Chondrocyte (in vitro differentiated cells): ENCODE data around the gene FBXO41. TPM values are rescaled to one million over a fixed set of nuclear protein-coding genes. Genes with fewer than 3 reads are reported as not detected.

ENCODE experiments used
- DNase-seq: peaks from one replicate; pipeline ENCODE4 v3.0.0; 2021; ENCODE audit warnings: mixed read lengths, low spot score
- H3K27ac Mint-ChIP-seq: one replicate; pipeline ENCODE4 v1.8.0; 2021; ENCODE audit warnings: mild to moderate bottlenecking, moderate library complexity, mixed read lengths; ENCODE audit not compliant: unreplicated experiment
- H3K27me3 Mint-ChIP-seq: 2 replicates; pipeline ENCODE4 v1.8.0; 2021; ENCODE audit warnings: low read depth, mixed read lengths
- H3K36me3 Mint-ChIP-seq: 2 replicates; pipeline ENCODE4 v1.8.0; 2021; ENCODE audit warnings: low read depth, mixed read lengths
- H3K4me1 Mint-ChIP-seq: 2 replicates; pipeline ENCODE4 v1.8.0; 2021; ENCODE audit warnings: low read depth, mild to moderate bottlenecking, mixed read lengths
- H3K4me3 Mint-ChIP-seq: one replicate; pipeline ENCODE4 v1.8.0; 2021; ENCODE audit warnings: mild to moderate bottlenecking, moderate library complexity, mixed read lengths; ENCODE audit not compliant: unreplicated experiment
- H3K9me3 Mint-ChIP-seq: 2 replicates; pipeline ENCODE4 v1.8.0; 2021; ENCODE audit warnings: low read depth, mixed read lengths
- total RNA-seq: library from RNA; stranded (reverse); gene quantifications from 3 replicates; pipeline ENCODE4 v1.2.1, GENCODE V29; 2021
- TF ChIP-seq, protein P1 (sequence below): fragments of 200-600 bp; sonication (generic); IDR thresholded peaks from 2 replicates; pipeline ENCODE4 v1.5.0; 2021; ENCODE audit warnings: antibody characterized with exemption, mild to moderate bottlenecking, moderate library complexity

The FBXO41 gene
- total RNA-seq, 1 donor from 2014 or later = 4.0 TPM

DNA sequence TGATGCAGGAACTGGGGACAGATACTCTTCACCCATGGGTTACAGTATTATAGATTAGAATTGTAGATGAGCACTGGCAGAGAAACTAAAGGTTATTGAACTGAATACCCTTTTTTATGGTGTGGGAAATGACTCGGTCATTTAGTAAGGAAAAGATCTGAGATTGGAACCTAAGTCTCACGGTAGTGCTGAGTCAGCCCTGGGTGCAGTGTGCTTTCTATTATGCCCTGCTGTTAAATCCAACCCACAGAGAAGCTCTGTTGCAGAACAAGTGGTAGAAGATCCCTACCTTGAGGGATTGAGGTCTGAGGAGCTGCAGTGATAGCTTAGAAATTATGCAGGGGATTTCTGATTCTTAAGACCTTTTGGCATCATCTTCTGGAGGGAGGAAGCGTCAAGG is 37.4 kb downstream of the FBXO41 start:
- no peaks in the 10 kb centered on the region for H3K27me3 Mint-ChIP-seq
- no peak overlapping the region for H3K4me3 Mint-ChIP-seq
- no peak for DNase-seq
- H3K36me3 Mint-ChIP-seq = peaks cover 50% of the 10 kb centered on the region
- no peak overlapping the region for H3K27ac Mint-ChIP-seq
- H3K4me1 Mint-ChIP-seq = no peaks in the 10 kb centered on the region
- no peaks in the 10 kb centered on the region for H3K9me3 Mint-ChIP-seq
- TF ChIP-seq, protein P1, sequence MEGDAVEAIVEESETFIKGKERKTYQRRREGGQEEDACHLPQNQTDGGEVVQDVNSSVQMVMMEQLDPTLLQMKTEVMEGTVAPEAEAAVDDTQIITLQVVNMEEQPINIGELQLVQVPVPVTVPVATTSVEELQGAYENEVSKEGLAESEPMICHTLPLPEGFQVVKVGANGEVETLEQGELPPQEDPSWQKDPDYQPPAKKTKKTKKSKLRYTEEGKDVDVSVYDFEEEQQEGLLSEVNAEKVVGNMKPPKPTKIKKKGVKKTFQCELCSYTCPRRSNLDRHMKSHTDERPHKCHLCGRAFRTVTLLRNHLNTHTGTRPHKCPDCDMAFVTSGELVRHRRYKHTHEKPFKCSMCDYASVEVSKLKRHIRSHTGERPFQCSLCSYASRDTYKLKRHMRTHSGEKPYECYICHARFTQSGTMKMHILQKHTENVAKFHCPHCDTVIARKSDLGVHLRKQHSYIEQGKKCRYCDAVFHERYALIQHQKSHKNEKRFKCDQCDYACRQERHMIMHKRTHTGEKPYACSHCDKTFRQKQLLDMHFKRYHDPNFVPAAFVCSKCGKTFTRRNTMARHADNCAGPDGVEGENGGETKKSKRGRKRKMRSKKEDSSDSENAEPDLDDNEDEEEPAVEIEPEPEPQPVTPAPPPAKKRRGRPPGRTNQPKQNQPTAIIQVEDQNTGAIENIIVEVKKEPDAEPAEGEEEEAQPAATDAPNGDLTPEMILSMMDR = no peak

DNA sequence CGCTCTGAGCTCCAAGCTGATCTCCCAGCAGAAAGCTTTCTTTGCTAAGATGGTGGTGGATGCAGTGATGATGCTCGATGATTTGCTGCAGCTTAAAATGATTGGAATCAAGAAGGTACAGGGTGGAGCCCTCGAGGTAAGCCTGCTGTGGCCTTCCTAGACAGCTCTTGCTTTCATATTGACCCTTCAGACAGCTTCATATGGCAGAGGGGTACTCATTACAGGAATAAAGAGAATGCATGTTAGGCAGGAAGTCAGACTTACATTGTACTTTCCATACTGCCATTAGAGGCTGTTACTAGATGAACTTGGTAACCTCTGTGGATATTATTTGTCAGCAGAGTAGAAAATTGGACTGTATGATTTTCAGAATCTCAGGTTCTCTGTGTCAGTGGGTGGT is 39.7 kb downstream of the FBXO41 start:
- H3K9me3 Mint-ChIP-seq = no peaks in the 10 kb centered on the region
- H3K4me1 Mint-ChIP-seq = peaks cover under 1% of the 10 kb centered on the region
- no peaks in the 10 kb centered on the region for H3K27me3 Mint-ChIP-seq
- DNase-seq = no peak
- peaks cover 34% of the 10 kb centered on the region for H3K36me3 Mint-ChIP-seq
- no peak overlapping the region for H3K4me3 Mint-ChIP-seq
- TF ChIP-seq, protein P1 = no peak
- no peak overlapping the region for H3K27ac Mint-ChIP-seq

DNA sequence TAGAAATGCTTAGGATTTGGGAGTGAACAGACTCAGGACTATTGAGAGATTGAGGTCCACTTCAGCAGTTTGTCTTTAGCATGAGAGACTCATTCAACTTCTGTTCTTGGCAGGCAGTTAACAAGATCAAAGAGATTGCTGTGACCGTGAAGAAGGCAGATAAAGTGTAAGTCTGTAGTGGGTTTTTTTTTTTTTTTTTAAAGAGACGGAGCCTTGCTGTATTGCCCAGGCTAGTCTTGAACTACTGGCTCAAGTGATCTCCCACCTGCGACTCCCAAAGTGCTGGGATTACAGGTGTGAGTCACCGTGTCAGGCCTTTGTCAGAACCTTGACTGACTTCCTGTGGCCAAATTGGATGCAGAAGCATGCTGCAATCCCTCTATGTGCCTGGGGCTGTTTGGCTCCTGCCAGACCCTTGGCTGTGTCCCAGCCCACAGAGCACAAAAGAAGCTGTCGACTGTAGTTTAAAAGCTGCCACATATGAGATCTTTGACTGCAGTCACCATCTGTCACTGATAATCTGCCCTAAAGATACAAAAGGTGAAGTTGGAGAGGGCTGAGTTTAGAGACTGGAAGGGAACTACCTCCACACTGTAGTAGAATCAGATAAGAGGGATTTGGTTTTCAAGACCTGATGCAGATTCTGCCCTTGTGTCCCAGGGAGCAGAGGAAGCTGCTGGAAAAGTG is 40.3 kb downstream of the FBXO41 start:
- Mint-ChIP-seq H3K27me3 (no peaks in the 10 kb centered on the region), H3K9me3 (no peaks in the 10 kb centered on the region), H3K36me3 (peaks cover 29% of the 10 kb centered on the region), H3K27ac (no peak overlapping the region), H3K4me3 (no peak overlapping the region), H3K4me1 (peaks cover 5% of the 10 kb centered on the region)
- TF ChIP-seq, protein P1 = no peak
- DNase-seq = no peak

DNA sequence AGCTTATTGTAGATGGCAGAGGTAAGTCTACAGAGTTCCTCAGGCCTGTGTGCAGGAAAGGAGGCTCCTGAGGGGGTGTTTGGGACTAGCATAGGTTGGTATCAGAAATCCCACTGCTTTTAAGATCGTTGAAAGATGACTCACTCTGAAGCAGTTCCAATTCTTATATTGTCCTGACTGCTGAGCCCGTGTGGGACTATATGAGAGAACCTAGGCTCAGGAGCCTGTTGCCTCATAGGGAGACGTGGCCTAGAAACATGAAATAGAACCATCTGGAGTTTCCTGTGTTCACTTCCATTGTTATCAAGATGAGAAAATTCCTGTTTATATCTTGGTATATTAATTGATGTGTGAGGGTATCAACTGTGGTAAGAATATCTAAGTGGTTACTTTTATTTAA is 44.5 kb downstream of the FBXO41 start:
- peaks cover 6% of the 10 kb centered on the region for H3K36me3 Mint-ChIP-seq
- no peak overlapping the region for H3K27ac Mint-ChIP-seq
- H3K27me3 Mint-ChIP-seq = no peaks in the 10 kb centered on the region
- H3K4me1 Mint-ChIP-seq = peaks cover 39% of the 10 kb centered on the region
- H3K4me3 Mint-ChIP-seq = no peak overlapping the region
- no peak for DNase-seq
- TF ChIP-seq, protein P1 = no peak
- no peaks in the 10 kb centered on the region for H3K9me3 Mint-ChIP-seq

DNA sequence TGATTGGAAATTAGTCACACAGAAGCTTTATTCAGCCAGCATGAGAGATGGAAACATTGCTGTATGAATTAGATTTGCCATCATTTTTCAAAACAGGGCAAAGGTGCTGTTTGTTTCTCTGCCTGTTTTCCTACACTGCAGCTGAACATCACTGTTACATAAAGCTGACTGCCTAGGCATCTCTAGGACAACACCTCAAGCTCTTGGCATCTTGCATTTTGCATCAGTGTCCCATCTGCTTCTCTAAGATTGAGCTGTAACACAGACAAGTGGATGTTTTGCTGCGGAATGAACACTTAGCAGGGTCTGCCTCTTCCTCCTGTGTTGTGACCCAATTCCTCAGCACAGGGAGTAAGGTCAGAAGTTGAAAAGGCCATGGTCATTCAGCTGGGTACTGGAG is 45.3 kb downstream of the FBXO41 start:
- Mint-ChIP-seq H3K27ac (no peak overlapping the region), H3K36me3 (no peaks in the 10 kb centered on the region), H3K4me1 (peaks cover 40% of the 10 kb centered on the region), H3K4me3 (no peak overlapping the region), H3K27me3 (no peaks in the 10 kb centered on the region), H3K9me3 (no peaks in the 10 kb centered on the region)
- TF ChIP-seq, protein P1 = no peak
- no peak for DNase-seq
